GM12878 (cell line): ENCODE data around the gene RPL7A. TPM values are rescaled to one million over a fixed set of nuclear protein-coding genes. Genes with fewer than 3 reads are reported as not detected.

ENCODE experiments used
- ATAC-seq: fragments of 200-7000 bp; cut with Tn5 transposase; 3 replicates; pipeline ENCODE4 v1.9.1; 2020; ENCODE audit warnings: mild to moderate bottlenecking, moderate library complexity
- BruUV-seq: library from RNA; stranded (reverse); fragments of 400-500 nt; replicated peaks from 2 replicates; lab custom pipeline; 2021; lab: Mats Ljungman, UMichigan
- CTCF ChIA-PET: fragments of 300-600 bp; sonication (Branson Sonifier 250); formaldehyde crosslinking; extraction: SDS; loops from one replicate; lab custom pipeline; 2021; ENCODE audit warnings: inconsistent platforms; lab: Yijun Ruan, JAX
- POLR2A ChIA-PET: fragments of 350-600 bp; formaldehyde crosslinking; extraction: SDS; loops from one replicate; lab custom pipeline; 2021; ENCODE audit warnings: inconsistent platforms; lab: Charles Lee
- RAD21 ChIA-PET: fragments of 300-600 bp; sonication (Branson Sonifier 250); formaldehyde crosslinking; loops from one replicate; lab custom pipeline; 2023; ENCODE audit warnings: antibody characterized with exemption; ENCODE audit not compliant: unreplicated experiment; lab: Charles Lee
- SMC1A ChIA-PET: fragments of 300-600 bp; sonication (Branson Sonifier 250); formaldehyde crosslinking; loops from one replicate; lab custom pipeline; 2023; ENCODE audit not compliant: unreplicated experiment, uncharacterized antibody; lab: Charles Lee
- DNase-seq: peaks from one replicate; pipeline ENCODE4 v3.0.0-alpha.2; 2011; ENCODE audit warnings: low read depth, low spot score
- FAIRE-seq: peaks from 3 replicates; lab custom pipeline; 2011; peaks lifted over from hg19 to GRCh38; lab: Jason Lieb, UNC
- H2AFZ ChIP-seq: 2 replicates; pipeline ENCODE4 v1.6.0; 2011; ENCODE audit warnings: low read depth, low read length, control low read depth; ENCODE audit not compliant: control insufficient read depth
- H3K27ac ChIP-seq: 2 replicates; pipeline ENCODE4 v1.5.1; 2011; ENCODE audit warnings: control low read depth; ENCODE audit not compliant: control insufficient read depth, insufficient read depth
- H3K27me3 ChIP-seq, 2 experiments: replicated peaks in 1 of 2; 2 replicates each; pipeline versions ENCODE4 v1.6.0 to v1.6.1; 2011; ENCODE audit warnings: low read length in 1 of 2; ENCODE audit not compliant: control insufficient read depth in 2 of 2, insufficient read depth in 2 of 2
- H3K36me3 ChIP-seq, 2 experiments: 2 replicates each; pipeline ENCODE4 v1.5.1; 2011; ENCODE audit warnings: low read length in 1 of 2; ENCODE audit not compliant: control insufficient read depth in 2 of 2, insufficient read depth in 2 of 2
- H3K4me1 ChIP-seq: 2 replicates; pipeline ENCODE4 v1.6.1; 2011; ENCODE audit warnings: mild to moderate bottlenecking, low read length, moderate library complexity, mixed read lengths; ENCODE audit not compliant: control insufficient read depth, insufficient read depth
- H3K4me2 ChIP-seq: 2 replicates; pipeline ENCODE4 v1.6.0; 2011; ENCODE audit warnings: control low read depth; ENCODE audit not compliant: control insufficient read depth, insufficient read depth
- H3K4me3 ChIP-seq: fragments of 200-600 bp; sonication (generic); 2 replicates; pipeline ENCODE4 v1.5.1; 2016
- H3K79me2 ChIP-seq: 2 replicates; pipeline ENCODE4 v1.6.0; 2011; ENCODE audit warnings: low read length; ENCODE audit not compliant: control insufficient read depth, insufficient read depth
- H3K9ac ChIP-seq: 2 replicates; pipeline ENCODE4 v1.8.0; 2011; ENCODE audit warnings: low read length, control low read depth, mixed read lengths; ENCODE audit not compliant: control insufficient read depth, insufficient read depth
- H3K9me3 ChIP-seq: replicated peaks from 3 replicates; pipeline ENCODE4 v1.5.1; 2011; ENCODE audit warnings: mild to moderate bottlenecking, low read length; ENCODE audit not compliant: control insufficient read depth, insufficient read depth
- H4K20me1 ChIP-seq: 2 replicates; pipeline ENCODE4 v1.6.0; 2011; ENCODE audit not compliant: control insufficient read depth, insufficient read depth
- IRF5 ChIP-seq: fragments of 450-650 bp; IDR thresholded peaks from 2 replicates; pipeline ENCODE4 v1.6.1; 2017; ENCODE audit warnings: borderline replicate concordance
- PAX8 ChIP-seq: fragments of 450-650 bp; IDR thresholded peaks from 2 replicates; pipeline ENCODE4 v1.6.1; 2017; ENCODE audit warnings: mild to moderate bottlenecking, moderate library complexity
- TCF3 ChIP-seq: IDR thresholded peaks from 2 replicates; pipeline ENCODE4 v1.6.1; 2012; ENCODE audit warnings: low read depth, mild to moderate bottlenecking, low read length, borderline replicate concordance; ENCODE audit not compliant: insufficient read depth
- ZBED1 ChIP-seq: IDR thresholded peaks from 2 replicates; pipeline ENCODE4 v1.6.1; 2016; ENCODE audit warnings: borderline replicate concordance
- WGBS: methylation state at CpG from one replicate; pipeline ENCODE4 v1.1.6; 2016; ENCODE audit warnings: low lambda C conversion rate; ENCODE audit not compliant: insufficient replicate concordance, insufficient coverage; ENCODE audit errors: missing lambda C conversion rate; 5-methylcytosine and 5-hydroxymethylcytosine counted together
- in situ Hi-C: fragments of 300-500 bp; cut with MboI; formaldehyde crosslinking; loops from 9 replicates; pipeline ENCODE4 v1.14.3; 2018; ENCODE audit warnings: mixed read lengths
- intact Hi-C: fragments of 100-400 bp; cut with micrococcal nuclease; formaldehyde crosslinking; loops from one replicate; pipeline ENCODE4 v1.14.2; 2022; ENCODE audit not compliant: unreplicated experiment
- polyA plus RNA-seq, 11 experiments: library from polyadenylated mRNA; depleted of rRNA in 4 of 11; unstranded in 6 of 11; stranded (reverse) in 5 of 11; fragments of >200 nt; fragmentation: Nextera tagmentation in 4 of 11; fragmentation: Illumina TruSeq in 1 of 11; extraction: Ambion mirVana in 4 of 11; extraction: Trizol in 1 of 11; gene quantifications; 1 replicate in 1 of 11; 2 replicates in 10 of 11; pipeline versions ENCODE4 v1.2.1 to v1.2.3, GENCODE V29; 2011 to 2016; ENCODE audit warnings: inconsistent platforms in 2 of 11, missing spikeins in 2 of 11, low read depth in 1 of 11
- total RNA-seq, 4 experiments: library from RNA; depleted of rRNA in 3 of 4; stranded (reverse); fragments of >200 nt in 3 of 4; fragmentation: Illumina TruSeq in 1 of 4; extraction: Trizol in 1 of 4; gene quantifications; 2 replicates each; pipeline versions ENCODE4 v1.2.1 to v1.2.3, GENCODE V29; 2013 to 2021
- TF ChIP-seq, protein P1 (sequence below): IDR thresholded peaks from 2 replicates; pipeline ENCODE4 v1.6.1; 2012; ENCODE audit warnings: improper control_type of control experiment, low read depth, low read length; ENCODE audit not compliant: insufficient replicate concordance
- TF ChIP-seq, protein P2 (sequence below): IDR thresholded peaks from 2 replicates; pipeline ENCODE4 v1.6.1; 2011; ENCODE audit warnings: mild to moderate bottlenecking, low read depth, low read length, moderate library complexity; ENCODE audit not compliant: insufficient replicate concordance

RPL7A gene
- total and polyA plus RNA-seq, 10 of the 15 experiments (the other 5 are each of a cell fraction or from before 2014, with no cell fraction given): 917 to 5,193 (median 3,326) TPM

DNA sequence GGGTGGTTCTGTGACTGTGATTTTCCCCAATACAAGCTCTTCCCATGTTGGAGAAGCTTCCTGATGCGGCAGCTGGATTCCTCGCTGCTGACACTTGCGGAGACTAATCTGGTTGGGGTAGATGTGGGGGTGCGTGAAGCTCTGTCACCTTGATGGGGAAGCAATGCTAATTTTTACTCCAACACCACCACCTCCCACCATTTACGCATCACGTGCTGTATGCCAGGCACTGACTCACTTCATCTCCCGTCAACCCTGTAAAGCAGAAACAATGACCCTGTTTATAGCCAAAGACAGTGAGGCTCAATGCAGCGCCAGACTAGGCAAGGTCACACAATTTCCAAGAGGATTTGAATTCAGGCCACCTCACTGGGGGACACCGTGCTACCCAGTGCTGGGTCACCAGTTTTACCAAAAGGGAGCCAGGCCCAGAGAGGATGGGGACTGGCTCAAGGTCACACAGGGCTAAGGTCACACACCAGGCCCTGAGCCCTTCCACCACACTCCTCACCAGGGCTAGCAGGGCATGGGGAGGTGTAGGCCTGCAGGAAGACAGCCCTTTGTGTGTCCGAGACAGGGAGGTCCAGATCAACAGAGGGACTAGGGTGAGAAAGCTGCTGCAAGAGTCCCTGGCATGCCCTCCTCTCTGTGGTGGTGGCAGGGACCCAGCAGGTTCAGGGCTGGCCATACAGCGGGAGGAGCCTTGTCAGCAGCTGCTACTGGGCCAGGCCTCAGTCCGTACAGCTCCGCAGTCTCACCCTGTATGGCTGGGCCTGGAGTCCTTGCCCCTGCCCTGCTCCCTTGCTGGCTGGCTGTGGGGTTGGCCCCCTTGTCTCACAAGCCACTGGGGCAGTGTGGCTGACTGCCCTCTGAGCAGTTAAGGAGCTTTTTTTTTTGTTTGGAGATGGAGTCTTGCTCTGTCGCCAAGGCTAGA is 31.4 kb downstream of the RPL7A start (continued):
- TF ChIP-seq, protein P1, sequence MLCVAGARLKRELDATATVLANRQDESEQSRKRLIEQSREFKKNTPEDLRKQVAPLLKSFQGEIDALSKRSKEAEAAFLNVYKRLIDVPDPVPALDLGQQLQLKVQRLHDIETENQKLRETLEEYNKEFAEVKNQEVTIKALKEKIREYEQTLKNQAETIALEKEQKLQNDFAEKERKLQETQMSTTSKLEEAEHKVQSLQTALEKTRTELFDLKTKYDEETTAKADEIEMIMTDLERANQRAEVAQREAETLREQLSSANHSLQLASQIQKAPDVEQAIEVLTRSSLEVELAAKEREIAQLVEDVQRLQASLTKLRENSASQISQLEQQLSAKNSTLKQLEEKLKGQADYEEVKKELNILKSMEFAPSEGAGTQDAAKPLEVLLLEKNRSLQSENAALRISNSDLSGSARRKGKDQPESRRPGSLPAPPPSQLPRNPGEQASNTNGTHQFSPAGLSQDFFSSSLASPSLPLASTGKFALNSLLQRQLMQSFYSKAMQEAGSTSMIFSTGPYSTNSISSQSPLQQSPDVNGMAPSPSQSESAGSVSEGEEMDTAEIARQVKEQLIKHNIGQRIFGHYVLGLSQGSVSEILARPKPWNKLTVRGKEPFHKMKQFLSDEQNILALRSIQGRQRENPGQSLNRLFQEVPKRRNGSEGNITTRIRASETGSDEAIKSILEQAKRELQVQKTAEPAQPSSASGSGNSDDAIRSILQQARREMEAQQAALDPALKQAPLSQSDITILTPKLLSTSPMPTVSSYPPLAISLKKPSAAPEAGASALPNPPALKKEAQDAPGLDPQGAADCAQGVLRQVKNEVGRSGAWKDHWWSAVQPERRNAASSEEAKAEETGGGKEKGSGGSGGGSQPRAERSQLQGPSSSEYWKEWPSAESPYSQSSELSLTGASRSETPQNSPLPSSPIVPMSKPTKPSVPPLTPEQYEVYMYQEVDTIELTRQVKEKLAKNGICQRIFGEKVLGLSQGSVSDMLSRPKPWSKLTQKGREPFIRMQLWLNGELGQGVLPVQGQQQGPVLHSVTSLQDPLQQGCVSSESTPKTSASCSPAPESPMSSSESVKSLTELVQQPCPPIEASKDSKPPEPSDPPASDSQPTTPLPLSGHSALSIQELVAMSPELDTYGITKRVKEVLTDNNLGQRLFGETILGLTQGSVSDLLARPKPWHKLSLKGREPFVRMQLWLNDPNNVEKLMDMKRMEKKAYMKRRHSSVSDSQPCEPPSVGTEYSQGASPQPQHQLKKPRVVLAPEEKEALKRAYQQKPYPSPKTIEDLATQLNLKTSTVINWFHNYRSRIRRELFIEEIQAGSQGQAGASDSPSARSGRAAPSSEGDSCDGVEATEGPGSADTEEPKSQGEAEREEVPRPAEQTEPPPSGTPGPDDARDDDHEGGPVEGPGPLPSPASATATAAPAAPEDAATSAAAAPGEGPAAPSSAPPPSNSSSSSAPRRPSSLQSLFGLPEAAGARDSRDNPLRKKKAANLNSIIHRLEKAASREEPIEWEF: no peak
- TF ChIP-seq PAX8: no peak

DNA sequence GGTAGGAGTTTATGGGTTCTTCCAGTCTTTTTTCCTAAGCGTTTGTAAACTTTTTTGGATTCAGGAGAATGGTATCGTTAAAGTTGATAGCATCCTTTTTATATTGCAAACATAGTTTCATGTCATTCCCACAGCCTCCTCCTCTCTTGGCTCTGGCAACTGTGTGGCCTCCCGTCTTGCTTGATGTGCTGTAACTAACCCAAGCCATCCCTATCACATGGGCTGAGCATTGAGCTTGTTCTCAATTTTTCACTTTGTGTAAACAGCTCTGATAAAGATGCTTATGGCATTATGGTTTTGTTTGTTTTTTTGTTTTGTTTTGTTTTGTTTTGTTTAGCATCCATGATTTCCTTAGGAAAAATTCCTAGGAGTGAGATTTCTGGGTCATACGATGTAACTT is 32.7 kb downstream of the RPL7A start:
- Histone ChIP-seq H2AFZ (no peak overlapping the region), H3K27me3 (no peaks in the 10 kb centered on the region), H3K36me3 (no peaks in the 10 kb centered on the region), H3K4me2 (no peak overlapping the region), H3K4me1 (no peaks in the 10 kb centered on the region), H3K27ac (no peak overlapping the region), H3K4me3 (no peak overlapping the region), H3K9ac (no peak overlapping the region), H3K9me3 (no peaks in the 10 kb centered on the region; the same call in 2 of the 3 replicates), H3K79me2 (peaks cover 2% of the 10 kb centered on the region), H4K20me1 (no peaks in the 10 kb centered on the region)
- FAIRE-seq: no peak
- no peak for ATAC-seq
- ChIA-PET POLR2A (interaction anchor here (0.7 kb wide), 1 partner anchor 9 kb away, joined by 5 read pairs; no protein-coding TSS in a partner anchor), RAD21 (no interaction called here), SMC1A (no interaction called here), CTCF (no interaction called here)
- BruUV-seq: no TSS peak
- intact Hi-C loops (no loop called here), in situ Hi-C loops (no loop called here)
- no peak for TF ChIP-seq TCF3
- TF ChIP-seq, protein P2, sequence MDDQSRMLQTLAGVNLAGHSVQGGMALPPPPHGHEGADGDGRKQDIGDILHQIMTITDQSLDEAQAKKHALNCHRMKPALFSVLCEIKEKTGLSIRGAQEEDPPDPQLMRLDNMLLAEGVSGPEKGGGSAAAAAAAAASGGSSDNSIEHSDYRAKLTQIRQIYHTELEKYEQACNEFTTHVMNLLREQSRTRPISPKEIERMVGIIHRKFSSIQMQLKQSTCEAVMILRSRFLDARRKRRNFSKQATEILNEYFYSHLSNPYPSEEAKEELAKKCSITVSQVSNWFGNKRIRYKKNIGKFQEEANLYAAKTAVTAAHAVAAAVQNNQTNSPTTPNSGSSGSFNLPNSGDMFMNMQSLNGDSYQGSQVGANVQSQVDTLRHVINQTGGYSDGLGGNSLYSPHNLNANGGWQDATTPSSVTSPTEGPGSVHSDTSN: no peak
- no peak for TF ChIP-seq IRF5
- no peak for TF ChIP-seq ZBED1
- 34% methylated on average over 4 of the region's 4 CpGs for WGBS
- no peak for DNase-seq
